DMS153 treated with DMSO at 0.1 percent for 48 hours (cell line): ENCODE data around the gene ASPM.
"Not testable (repeated sequence)": the region's sequence is repeated elsewhere in the genome, so short reads cannot be mapped to it uniquely, and the experiment has no call there.

Experiments
- DNase-seq: peaks from one replicate; lab custom pipeline; 2025; ENCODE audit not compliant: unreplicated experiment; lab: John Stamatoyannopoulos, UW

Gene ASPM

DNA sequence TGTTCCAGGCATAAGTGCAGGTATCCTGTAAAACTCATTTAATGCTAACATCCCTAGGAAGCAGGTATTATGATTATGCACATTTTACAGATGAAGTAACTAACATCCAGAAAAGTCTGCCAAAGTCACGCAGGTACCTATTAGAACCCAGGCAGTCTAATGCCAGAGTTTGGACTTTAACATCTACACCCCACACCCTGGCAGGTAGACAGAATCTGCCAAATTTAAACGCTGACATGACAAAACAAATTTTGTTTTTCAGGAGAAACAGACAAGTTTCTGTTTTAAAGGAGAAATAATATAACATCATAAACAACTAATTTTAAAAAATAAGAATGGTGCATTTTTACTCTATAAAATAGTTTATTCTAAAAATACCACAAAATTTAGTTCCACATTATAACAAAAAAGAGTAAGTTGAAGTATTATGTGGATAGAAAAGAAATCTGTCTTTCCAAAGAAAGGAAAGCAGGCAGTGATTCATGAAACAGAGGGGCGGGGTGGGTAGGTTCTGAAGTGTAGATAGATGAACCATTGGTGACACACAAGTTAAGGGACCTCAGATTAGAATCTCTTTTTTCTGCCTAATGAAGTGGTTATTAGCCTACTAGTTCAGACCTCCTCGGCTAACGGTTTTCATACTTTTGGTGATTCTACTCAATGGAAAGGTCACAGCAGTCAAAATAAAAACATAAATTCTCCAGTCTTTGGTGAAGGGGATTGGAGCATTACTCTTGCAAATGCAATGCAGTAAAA is 1.7 kb downstream of the ASPM start:
- no peak for DNase-seq

DNA sequence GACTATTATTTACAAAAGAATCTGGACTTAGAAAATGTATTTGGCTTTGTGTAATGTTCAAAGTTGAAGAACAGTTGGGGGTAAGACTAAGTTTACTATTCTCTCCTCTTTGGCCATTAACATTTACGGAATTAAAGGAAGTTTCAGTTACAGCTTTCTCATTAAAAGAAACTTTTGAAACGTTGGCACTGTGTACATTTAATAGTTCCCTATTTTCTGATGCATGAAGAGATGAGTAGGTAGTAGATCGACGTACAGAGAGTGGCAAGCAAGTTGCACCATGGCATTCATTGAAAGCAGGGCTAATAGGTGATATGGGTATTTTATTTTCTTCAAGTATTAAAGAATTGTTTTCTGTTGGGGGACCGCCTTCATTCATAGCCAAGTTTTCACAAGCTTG is 3.2 kb downstream of the ASPM start:
- DNase-seq: no peak

DNA sequence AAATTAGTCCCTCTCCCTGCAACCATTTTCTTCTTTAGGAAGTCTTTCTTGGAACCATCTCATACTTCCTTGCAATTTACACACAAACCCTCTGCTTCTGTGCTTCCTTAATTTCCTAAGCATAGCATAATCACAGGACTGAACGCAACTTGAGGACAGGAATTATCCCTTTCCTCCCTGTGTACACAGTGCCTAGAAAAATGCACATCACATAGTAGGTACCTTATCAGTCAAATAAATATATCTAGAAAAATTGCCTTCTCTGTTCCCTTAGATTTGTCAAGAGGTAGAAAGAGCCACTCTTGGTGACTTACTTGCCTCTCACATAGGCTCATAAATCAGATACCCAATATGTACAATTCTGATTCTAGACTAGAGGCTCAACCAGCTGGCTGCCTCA is 4.9 kb downstream of the ASPM start:
- no peak for DNase-seq

DNA sequence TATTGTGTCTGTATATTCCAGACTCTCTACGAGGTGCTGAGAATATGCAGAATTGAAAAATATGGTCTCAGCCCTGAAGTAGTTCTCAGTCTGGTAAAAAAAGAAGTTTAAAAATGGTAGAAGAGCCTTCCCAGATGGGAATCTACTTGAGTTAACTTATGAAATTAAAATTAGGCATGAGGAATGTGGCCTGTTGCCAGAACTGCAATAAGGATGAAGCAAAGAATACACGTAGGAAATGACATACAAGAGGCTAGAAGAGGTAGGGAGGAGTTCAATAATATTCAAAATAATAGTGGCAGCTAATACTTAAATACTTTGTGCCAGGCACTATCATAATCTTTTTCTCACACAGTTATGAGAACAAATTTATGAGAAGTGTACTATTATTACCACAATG is 6.3 kb downstream of the ASPM start:
- no peak for DNase-seq

DNA sequence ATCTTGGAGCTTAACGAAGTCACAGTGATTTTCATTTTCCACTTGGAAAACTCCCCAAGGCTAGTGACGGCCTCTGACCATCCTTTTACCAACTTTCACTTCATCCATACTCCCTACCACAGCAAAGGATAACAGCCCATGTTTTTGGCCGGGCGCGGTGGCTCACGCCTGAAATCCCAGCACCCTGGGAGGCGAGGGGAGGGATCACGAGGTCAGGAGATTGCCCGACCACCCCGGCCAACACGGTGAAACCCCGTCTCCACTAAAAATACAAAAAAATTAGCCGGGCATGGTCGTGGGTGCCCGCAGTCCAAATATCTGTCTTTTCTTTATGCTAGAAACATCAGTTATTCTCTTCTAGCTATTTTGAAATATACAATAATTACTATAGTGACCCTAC is 7.3 kb downstream of the ASPM start:
- DNase-seq: no peak

DNA sequence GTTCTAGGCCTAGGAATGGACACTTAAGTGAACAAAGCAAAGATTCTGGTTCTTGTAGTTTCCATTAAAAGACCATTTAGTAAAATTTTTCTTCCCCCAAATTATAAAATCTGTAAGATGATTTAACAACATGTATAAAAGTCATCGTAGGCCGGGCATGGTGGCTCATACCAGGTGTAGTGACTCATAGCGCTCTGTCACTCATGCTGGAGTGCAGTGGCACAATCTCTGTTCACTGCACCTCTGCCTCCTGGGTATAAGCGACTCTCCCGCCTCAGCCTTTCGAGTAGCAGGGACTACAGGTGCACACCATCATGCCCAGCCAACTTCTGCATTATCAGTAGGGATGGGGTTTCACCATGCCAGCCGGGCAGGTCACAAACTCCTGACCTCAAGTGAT is 9.1 kb downstream of the ASPM start:
- DNase-seq: no peak

DNA sequence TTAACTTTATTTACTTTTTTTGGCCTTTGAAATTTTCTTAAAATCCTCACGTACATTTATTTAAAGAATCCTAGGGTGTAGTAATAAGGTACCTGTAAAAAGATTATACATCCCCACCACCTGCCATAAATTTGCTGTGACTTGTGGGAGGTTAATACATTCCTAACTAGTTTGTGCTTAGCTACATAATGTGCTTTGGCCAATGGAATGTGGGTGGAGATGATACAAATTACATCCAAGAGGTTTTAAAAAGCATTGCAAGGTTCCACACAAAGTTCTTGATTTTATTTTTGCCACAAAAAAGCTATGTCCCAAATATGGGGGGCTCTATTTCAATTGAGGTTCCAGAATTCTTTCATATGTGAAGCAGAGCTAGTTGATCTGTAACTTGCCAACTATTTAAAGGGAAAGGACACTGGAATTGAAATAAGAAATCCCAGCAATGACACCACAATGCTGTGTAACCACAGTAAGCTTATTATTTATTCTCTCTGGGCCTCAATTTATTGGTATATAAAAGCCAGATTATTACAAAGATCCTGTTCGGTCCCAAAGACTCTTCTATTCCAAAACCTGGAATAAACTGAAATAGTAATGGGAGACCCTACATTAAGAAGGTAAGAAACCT is 15.7 kb downstream of the ASPM start:
- DNase-seq: no peak

DNA sequence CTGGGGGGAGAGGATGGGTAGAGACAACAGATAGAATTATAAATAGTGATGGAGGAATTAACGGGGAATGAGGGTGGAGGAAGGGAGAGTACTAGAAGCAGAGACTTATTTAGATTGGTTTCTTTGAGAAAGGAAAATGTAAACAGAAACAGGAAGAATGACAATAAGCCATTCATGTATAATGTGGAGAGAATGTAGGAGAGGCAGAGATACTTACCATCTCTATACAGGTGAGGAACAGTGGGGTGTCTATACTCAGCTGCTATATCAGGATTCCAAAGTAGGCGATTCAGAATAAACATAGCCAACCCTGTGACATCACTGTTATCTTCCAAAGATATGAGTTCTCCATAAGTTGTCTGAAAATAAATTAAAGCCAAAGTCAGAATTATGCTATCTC is 16.8 kb downstream of the ASPM start:
- DNase-seq: no peak

DNA sequence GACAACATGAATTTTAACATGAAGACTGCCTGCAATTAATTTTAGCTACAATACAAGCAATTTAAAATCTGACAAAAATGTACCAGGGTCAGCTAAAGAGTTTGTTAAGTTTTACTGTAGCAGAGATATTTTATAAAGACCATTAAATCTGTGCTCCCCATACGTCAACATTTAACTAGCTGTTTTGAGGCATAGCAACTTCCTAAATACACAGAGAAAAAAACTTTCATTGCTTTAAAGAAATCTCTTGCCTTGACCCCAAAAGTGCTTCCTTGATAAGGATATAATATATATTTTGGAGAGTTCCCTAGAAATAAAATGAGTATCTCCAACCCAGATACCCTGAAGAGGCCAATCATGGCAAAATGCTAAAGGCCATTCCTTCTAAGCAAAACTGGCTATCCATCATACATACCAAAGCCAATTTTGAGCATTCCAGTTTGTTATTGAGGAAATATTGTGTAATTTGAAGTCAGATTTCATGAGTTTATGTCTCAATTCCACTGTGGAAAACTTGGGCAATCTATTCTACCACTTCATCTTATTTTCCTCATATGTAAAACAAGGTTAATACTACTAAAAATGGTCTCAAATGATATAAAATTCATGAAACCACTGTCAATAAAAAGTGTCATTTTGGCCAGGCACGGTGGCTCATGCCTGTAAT is 19.1 kb downstream of the ASPM start:
- DNase-seq: no peak

DNA sequence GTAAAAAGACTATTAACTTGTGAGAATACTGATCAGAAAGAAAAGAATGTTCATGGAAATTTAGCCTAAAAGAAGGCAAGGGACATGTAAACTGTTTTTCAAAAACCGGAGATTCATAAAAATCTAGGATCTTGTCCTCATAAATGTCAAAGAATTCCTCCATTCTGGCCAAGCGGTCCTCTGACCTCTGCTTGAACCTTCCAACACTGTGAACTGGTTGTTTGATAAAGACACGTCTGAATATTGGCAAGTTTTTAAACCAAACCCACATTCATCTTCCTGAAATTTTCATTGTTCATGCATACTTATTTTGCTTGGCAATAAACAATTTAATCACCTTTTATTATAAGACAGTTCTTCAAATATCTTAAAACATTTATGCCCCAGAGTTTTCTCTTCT is 19.8 kb downstream of the ASPM start:
- no peak for DNase-seq

DNA sequence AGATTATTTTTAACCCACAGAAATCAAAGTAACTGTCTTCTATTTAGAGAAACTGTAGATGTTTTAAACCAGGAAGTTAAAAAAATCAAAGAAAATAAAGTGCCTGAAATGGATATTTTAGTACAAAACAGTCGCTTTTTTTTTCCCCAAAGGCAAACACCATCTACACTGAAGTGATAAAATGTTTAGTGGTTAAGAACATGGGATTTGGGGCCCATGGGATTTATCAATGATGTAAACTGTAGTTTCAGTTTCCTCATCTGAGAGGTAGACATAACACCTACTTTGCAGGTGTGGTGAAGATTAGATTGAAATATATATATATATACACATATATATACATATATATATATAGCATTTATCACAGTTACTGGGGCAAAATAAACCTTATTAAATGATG is 22.1 kb downstream of the ASPM start:
- no peak for DNase-seq

DNA sequence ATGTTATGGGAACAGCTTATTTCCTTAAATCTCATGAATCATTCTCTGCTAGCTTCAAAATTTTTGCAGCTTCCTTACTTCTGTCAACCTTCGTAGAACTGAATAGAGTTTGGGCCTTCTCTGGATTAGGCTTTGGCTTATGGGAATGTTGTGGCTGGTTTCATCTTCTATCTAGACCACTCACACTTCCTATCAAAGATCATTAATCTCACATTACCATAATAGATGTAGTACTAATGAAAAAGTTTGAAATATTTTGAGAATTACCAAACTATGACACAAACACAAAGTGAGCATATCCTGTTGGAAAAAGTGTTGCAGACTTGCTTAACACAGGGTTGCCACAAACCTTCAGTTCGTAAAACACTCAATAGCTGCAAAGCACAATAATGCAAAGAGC is 30.3 kb downstream of the ASPM start:
- no peak for DNase-seq

DNA sequence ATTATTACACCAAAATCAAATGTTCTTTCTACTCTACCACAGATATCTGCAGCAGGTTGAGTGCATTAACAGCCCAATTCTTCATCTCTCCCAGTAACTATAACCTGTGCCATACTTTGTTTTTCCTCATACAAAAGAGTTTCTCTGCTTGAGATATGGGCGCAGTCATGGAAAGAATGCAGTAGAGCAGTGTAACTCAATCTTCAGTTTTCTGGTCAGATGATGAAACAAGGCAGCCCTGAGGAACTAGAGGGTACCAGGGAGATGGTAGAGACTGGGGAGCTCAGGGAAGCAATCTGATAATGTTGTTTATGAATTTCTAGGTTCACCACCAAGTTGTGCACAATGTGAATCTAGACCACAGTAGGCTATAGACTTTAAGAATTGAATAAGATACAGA is 39.6 kb downstream of the ASPM start:
- DNase-seq: no peak

DNA sequence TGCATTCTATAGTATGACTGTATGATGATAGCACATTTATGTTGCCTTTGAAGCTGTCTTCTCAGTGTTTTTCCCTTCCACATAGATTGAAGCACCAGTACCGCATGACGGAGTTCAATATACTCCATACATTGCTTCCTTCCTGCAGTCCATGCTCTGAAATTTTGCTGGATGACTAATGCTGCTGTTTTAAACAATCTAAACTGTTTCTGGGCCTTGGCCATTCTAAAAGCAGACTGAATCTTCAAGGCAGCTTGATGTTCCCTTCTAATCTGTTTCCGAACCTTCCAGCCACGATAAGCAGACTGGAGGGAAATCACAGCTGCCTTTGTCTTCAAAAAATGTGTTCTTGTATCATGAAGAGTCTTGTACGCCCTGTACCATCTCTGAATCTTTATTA is 43.2 kb downstream of the ASPM start:
- no peak for DNase-seq

DNA sequence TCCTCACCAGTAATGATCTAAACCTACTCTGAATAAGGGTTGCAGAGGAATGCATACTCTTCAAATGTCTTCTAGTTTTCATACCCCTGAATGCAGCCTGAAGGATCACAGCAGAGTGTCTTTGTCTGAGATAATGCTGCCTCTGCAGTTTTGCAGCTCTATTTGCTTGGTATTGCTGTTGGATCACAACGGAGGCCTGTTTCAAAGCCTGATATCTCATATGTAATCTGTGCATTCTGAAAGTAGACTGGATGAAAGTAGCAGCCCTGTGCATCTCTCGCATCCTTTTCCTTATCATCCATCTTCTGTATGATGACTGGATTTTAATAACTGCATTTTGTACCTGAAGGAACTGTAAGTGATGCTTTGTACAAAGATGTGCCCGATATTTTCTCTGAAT is 44.5 kb downstream of the ASPM start:
- DNase-seq: no peak

DNA sequence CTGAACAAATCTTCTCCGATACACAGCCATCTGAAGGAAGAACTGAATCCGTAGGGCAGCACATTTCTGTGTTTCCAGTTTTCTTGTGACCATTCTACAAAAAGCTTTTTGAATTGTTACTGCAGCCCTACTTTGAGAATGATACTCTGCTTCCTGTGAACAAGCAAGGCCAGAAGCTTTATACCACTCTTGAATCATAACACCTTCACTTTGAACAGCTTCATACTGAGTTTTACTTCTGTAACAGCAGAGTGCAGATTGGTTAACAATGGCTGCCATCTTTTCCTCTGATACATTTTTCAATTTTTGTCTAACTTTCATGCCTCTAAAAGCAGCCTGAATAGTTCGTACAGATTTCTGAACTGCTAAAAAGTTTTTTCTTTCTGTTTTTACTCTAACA is 45.8 kb downstream of the ASPM start:
- DNase-seq: no peak

DNA sequence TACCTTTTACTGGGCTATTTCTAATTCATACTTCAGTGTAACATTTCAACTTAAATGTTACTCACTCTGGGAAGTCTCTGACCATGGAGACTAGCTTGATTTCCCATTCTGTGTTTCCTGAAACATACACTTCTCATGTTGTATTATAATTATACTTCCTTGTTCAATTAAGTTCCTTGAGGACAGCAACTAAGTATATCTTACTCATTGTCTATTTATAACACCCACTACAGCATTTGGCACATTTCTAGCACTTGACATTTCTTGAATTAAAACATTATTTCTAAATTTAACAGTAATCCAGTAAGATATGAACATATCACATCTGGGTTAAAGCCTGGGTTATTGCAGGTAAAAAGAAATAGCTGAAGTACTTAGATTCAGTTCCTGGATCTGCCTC is 47.0 kb downstream of the ASPM start:
- DNase-seq: no peak

DNA sequence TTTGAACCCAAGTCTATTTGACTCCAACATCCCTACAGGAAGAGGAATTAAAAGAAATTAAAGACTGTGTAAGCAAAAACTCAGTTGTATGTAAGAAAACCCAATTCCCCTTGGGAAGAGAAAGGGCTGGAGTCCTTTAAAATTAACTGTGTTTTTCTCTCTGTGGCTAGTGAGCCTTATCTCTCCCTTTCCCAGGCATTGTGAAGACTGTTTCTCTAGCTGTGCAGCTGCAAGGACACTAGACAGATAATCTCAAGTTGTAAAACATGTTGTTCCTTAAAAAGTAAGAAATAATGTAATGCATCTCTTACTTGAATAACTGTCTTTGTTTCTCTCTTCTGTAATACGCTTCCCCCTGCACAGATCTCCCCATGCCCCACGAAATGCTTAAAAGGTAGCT is 49.5 kb downstream of the ASPM start:
- not testable (repeated sequence) for DNase-seq

DNA sequence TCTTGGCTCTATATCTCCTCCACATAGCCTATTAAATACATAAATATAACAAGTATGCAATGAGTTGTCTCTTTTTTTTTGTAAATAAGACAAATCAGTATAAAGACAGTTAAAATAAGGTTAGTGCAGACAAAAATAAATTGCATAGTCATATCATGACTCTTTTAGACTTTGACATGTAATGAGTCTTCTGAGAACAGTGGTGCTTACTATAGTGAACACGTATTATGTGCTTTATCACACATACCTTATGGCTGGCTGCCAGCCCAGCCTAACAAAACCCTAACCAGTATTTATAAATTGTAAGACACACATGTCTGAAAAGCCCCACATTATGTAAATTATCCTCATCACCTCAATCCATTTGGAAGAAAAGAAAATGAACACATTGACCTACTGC is 50.3 kb downstream of the ASPM start:
- DNase-seq: no peak

DNA sequence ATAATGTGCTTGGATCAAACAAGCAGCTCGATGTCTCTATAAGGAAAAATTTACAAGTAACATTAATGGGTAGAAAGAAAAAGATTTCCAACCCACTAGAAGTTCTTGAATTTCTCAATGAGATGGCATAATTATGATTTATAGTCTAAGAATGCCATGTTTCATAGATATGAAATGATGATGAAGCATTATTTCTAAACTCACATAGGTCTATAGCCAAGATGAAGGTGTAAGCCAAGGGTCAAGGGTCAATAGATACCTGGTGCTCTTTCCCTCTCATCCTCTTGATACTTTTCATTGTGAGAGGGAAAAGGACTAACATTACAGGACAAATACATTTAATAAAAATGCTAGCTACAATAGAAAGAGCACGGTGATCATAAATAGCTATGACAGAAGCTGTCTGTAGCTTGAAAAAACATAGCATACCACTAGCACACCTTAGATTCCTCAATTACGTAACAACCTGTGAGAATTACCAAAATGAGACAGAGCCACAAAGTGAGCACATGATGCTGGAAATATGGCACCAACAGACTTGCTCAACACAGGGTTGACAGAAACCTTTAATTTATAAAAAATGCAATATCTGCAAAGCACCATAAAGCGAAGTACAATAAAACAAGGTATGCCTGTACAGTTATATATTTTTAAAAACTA is 53.1 kb downstream of the ASPM start:
- no peak for DNase-seq

DNA sequence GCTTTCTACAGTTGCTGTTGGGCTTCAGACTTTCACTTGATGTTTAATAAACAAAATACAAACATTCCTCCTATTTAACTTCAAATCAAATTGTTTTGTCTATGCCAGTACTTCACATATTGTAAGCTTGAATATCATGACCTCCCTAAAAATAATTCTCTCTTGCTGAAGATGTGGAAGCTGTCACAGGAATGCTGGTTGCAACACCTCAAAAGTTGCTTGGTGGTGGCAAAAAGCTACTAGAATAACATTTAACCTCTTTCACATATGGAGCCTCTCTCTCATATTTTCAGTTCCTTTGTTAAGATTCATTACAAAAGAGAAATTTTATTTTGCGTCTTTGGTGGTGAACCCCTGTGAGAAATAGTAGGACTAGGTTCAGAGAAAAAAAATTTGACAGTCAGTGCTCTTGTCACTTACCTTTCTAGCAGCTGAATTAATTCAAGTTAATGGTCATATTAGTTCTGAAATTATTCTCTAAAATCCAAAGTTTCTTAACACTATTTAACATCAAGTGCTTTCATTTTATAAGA is 53.9 kb downstream of the ASPM start:
- no peak for DNase-seq

DNA sequence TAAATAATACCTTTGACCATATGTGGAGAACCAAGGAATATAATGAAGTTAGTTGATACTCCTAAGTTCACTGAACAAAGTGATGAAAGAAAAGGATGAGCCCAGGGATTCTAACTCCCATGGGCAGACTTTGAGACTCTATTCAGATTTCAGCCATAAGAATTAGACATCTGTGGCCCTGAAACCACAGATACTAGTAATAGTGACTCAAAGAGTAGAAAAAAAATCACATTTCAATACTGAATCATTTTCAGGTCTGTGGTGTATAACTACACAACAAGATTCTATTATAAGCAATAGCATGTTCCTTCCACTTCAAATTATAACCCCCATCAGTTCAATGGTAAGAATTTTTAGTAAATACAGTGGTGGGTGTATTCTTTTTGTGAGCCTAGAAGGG is 63.0 kb downstream of the ASPM start:
- DNase-seq: no peak
